ENCODE results near the gene KRTAP4-4.

Gene KRTAP4-4

DNA sequence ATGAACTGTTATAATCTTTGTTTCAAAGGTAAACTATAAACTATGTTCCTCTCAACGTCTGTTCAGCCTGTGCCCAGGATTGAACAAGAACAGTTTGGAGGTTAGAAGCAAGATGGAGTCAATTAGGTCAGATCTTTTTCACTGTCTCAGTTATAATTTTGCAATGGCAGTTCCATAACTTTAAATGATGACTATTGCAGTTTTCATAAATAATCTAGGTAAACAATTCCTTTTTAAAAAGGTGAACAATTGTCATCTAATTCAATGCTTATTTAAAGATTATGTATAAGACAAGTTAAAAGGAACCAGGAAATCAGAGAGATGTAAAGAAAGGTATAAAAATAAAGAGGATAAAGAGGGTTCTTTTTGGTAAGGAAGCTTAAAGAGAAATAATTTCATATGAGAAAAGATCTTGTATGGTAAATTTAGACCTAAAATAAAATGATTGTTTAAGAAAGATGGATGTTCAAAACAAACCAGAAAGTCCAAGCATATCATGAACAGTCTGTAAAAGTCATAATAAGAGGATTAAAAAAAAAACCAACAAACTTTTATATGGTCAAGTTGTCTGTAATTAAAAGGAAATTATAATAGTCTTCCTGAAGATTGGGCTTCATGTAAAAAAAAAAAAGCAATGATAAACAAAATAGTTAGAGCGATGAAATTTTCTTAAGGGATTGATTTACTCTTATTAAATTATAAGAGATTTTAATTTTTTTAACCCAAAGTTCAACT lies 49.2 kb downstream of the KRTAP4-4 start:
- DNase-seq (ENCODE audit: low read depth) = no peak

Measured in iris pigment epithelial cell (primary cell).